ENCODE results near the gene SCNN1G.

The SCNN1G gene

GRCh38 chr16:23163921-23164320, 18.6 kb upstream of the SCNN1G start:
- DNase-seq (ENCODE audit: low spot score in 2 of 2) (no peak), ATAC-seq (ENCODE audit: low read depth) (no peak)
- Mint-ChIP-seq H3K4me1 (no peaks in the 10 kb centered on the region), H3K27ac (no peak overlapping the region), H3K4me3 (no peak overlapping the region), H3K36me3 (no peaks in the 10 kb centered on the region), H3K9me3 (no peaks in the 10 kb centered on the region), H3K27me3 (peaks cover 32% of the 10 kb centered on the region)

- Mint-ChIP-seq H3K36me3 (no peaks in the 10 kb centered on the region), H3K4me1 (no peaks in the 10 kb centered on the region), H3K27me3 (peaks cover 31% of the 10 kb centered on the region), H3K27ac (no peak overlapping the region), H3K4me3 (no peak overlapping the region), H3K9me3 (no peaks in the 10 kb centered on the region)
- ATAC-seq (ENCODE audit: low read depth): no peak
- no peak for DNase-seq (ENCODE audit: low spot score in 2 of 2)
Measured at GRCh38 chr16:23164736-23165135, 17.8 kb upstream of the SCNN1G start.

GRCh38 chr16:23172583-23172982, 10.0 kb upstream of the SCNN1G start:
- DNase-seq (ENCODE audit: low spot score in 2 of 2) (no peak), ATAC-seq (ENCODE audit: low read depth) (no peak)
- no peaks in the 10 kb centered on the region for H3K4me1 Mint-ChIP-seq
- H3K4me3 Mint-ChIP-seq: no peak overlapping the region
- H3K27ac Mint-ChIP-seq: no peak overlapping the region
- H3K36me3 Mint-ChIP-seq: no peaks in the 10 kb centered on the region
- no peaks in the 10 kb centered on the region for H3K9me3 Mint-ChIP-seq
- H3K27me3 Mint-ChIP-seq: peaks cover 22% of the 10 kb centered on the region

GRCh38 chr16:23172994-23173393, 9.6 kb upstream of the SCNN1G start:
- no peak overlapping the region for H3K4me3 Mint-ChIP-seq
- no peak overlapping the region for H3K27ac Mint-ChIP-seq
- no peaks in the 10 kb centered on the region for H3K36me3 Mint-ChIP-seq
- H3K4me1 Mint-ChIP-seq: no peaks in the 10 kb centered on the region
- H3K27me3 Mint-ChIP-seq: peaks cover 23% of the 10 kb centered on the region
- no peaks in the 10 kb centered on the region for H3K9me3 Mint-ChIP-seq
- no peak for DNase-seq (ENCODE audit: low spot score in 2 of 2)
- ATAC-seq (ENCODE audit: low read depth): no peak

- Mint-ChIP-seq H3K36me3 (no peaks in the 10 kb centered on the region), H3K9me3 (no peaks in the 10 kb centered on the region), H3K4me1 (no peaks in the 10 kb centered on the region), H3K27me3 (peaks cover 23% of the 10 kb centered on the region), H3K27ac (no peak overlapping the region), H3K4me3 (no peak overlapping the region)
- no peak for DNase-seq (ENCODE audit: low spot score in 2 of 2)
- no peak for ATAC-seq (ENCODE audit: low read depth)
Measured at GRCh38 chr16:23174622-23175021, 7.9 kb upstream of the SCNN1G start.

GRCh38 chr16:23175651-23176050, 6.9 kb upstream of the SCNN1G start:
- no peak overlapping the region for H3K27ac Mint-ChIP-seq
- no peaks in the 10 kb centered on the region for H3K36me3 Mint-ChIP-seq
- H3K4me3 Mint-ChIP-seq: no peak overlapping the region
- no peaks in the 10 kb centered on the region for H3K4me1 Mint-ChIP-seq
- ATAC-seq (ENCODE audit: low read depth) (no peak), DNase-seq (ENCODE audit: low spot score in 2 of 2) (no peak)
- no peaks in the 10 kb centered on the region for H3K9me3 Mint-ChIP-seq
- peaks cover 21% of the 10 kb centered on the region for H3K27me3 Mint-ChIP-seq

GRCh38 chr16:23181506-23181905, 1.0 kb upstream of the SCNN1G start:
- DNase-seq (ENCODE audit: low spot score in 2 of 2) (no peak), ATAC-seq (ENCODE audit: low read depth) (no peak)
- no peaks in the 10 kb centered on the region for H3K9me3 Mint-ChIP-seq
- H3K4me3 Mint-ChIP-seq: peak overlapping the region; percentile 68
- peaks cover 9% of the 10 kb centered on the region for H3K4me1 Mint-ChIP-seq
- H3K27ac Mint-ChIP-seq: no peak overlapping the region
- no peaks in the 10 kb centered on the region for H3K36me3 Mint-ChIP-seq
- peaks cover 21% of the 10 kb centered on the region for H3K27me3 Mint-ChIP-seq

GRCh38 chr16:23182206-23182678, 303 bp upstream of the SCNN1G start:
- ATAC-seq (ENCODE audit: low read depth) (peak; percentile 97), DNase-seq (ENCODE audit: low spot score in 2 of 2) (peak; percentile 93 to 97)
- peaks cover 9% of the 10 kb centered on the region for H3K4me1 Mint-ChIP-seq
- H3K27me3 Mint-ChIP-seq: peaks cover 21% of the 10 kb centered on the region
- H3K36me3 Mint-ChIP-seq: no peaks in the 10 kb centered on the region
- H3K4me3 Mint-ChIP-seq: peak overlapping the region; percentile 68
- no peak overlapping the region for H3K27ac Mint-ChIP-seq
- H3K9me3 Mint-ChIP-seq: no peaks in the 10 kb centered on the region

GRCh38 chr16:23183543-23183862, 958 bp downstream of the SCNN1G start:
- Mint-ChIP-seq H3K4me3 (peak overlapping the region; percentile 59), H3K27ac (no peak overlapping the region)

GRCh38 chr16:23185656-23186055, 3.1 kb downstream of the SCNN1G start:
- H3K27ac Mint-ChIP-seq: no peak overlapping the region
- H3K9me3 Mint-ChIP-seq: no peaks in the 10 kb centered on the region
- no peaks in the 10 kb centered on the region for H3K36me3 Mint-ChIP-seq
- DNase-seq (ENCODE audit: low spot score in 2 of 2) (no peak), ATAC-seq (ENCODE audit: low read depth) (no peak)
- H3K27me3 Mint-ChIP-seq: peaks cover 16% of the 10 kb centered on the region
- H3K4me1 Mint-ChIP-seq: peaks cover 10% of the 10 kb centered on the region
- H3K4me3 Mint-ChIP-seq: no peak overlapping the region

More at GRCh38 chr16:23183543-23183862, 958 bp downstream of the SCNN1G start:
- H3K9me3 Mint-ChIP-seq: no peaks in the 10 kb centered on the region
- ATAC-seq (ENCODE audit: low read depth) (no peak), DNase-seq (ENCODE audit: low spot score in 2 of 2) (no peak)
- peaks cover 19% of the 10 kb centered on the region for H3K27me3 Mint-ChIP-seq
- H3K36me3 Mint-ChIP-seq: no peaks in the 10 kb centered on the region
- H3K4me1 Mint-ChIP-seq: peaks cover 10% of the 10 kb centered on the region

- Mint-ChIP-seq H3K36me3 (no peaks in the 10 kb centered on the region), H3K4me1 (peaks cover 10% of the 10 kb centered on the region), H3K27me3 (peaks cover 15% of the 10 kb centered on the region), H3K27ac (no peak overlapping the region), H3K9me3 (no peaks in the 10 kb centered on the region), H3K4me3 (no peak overlapping the region)
- DNase-seq (ENCODE audit: low spot score in 2 of 2): no peak
- ATAC-seq (ENCODE audit: low read depth): no peak
Measured at GRCh38 chr16:23186171-23186570, 3.6 kb downstream of the SCNN1G start.

- Mint-ChIP-seq H3K27ac (no peak overlapping the region), H3K4me3 (no peak overlapping the region), H3K36me3 (no peaks in the 10 kb centered on the region), H3K9me3 (no peaks in the 10 kb centered on the region), H3K4me1 (peaks cover 2% of the 10 kb centered on the region), H3K27me3 (peaks cover 6% of the 10 kb centered on the region)
- DNase-seq (ENCODE audit: low spot score in 2 of 2) (no peak), ATAC-seq (ENCODE audit: low read depth) (no peak)
Measured at GRCh38 chr16:23187341-23187740, 4.8 kb downstream of the SCNN1G start.

- Mint-ChIP-seq H3K36me3 (no peaks in the 10 kb centered on the region), H3K27ac (no peak overlapping the region), H3K27me3 (peaks cover 5% of the 10 kb centered on the region), H3K4me1 (peaks cover 2% of the 10 kb centered on the region), H3K9me3 (no peaks in the 10 kb centered on the region), H3K4me3 (no peak overlapping the region)
- ATAC-seq (ENCODE audit: low read depth): no peak
- DNase-seq (ENCODE audit: low spot score in 2 of 2): no peak
Measured at GRCh38 chr16:23188911-23189310, 6.4 kb downstream of the SCNN1G start.

GRCh38 chr16:23194497-23195221, 12.1 kb downstream of the SCNN1G start:
- H3K27ac Mint-ChIP-seq: no peak overlapping the region
- H3K4me1 Mint-ChIP-seq: no peaks in the 10 kb centered on the region
- H3K9me3 Mint-ChIP-seq: no peaks in the 10 kb centered on the region
- no peaks in the 10 kb centered on the region for H3K36me3 Mint-ChIP-seq
- ATAC-seq (ENCODE audit: low read depth) (no peak), DNase-seq (ENCODE audit: low spot score in 2 of 2) (no peak)
- H3K4me3 Mint-ChIP-seq: no peak overlapping the region
- H3K27me3 Mint-ChIP-seq: peaks cover 6% of the 10 kb centered on the region

GRCh38 chr16:23195366-23195978, 12.9 kb downstream of the SCNN1G start:
- Mint-ChIP-seq H3K27me3 (peaks cover 6% of the 10 kb centered on the region), H3K4me1 (no peaks in the 10 kb centered on the region), H3K36me3 (no peaks in the 10 kb centered on the region), H3K9me3 (no peaks in the 10 kb centered on the region), H3K27ac (no peak overlapping the region), H3K4me3 (no peak overlapping the region)
- DNase-seq (ENCODE audit: low spot score in 2 of 2): no peak
- ATAC-seq (ENCODE audit: low read depth): no peak
